GM12864 (cell line): Measurements from ENCODE around the gene ZNF746.
A peak's percentile ranks its signal among the peaks of the same experiment; 100 is the strongest.
"Not testable (repeated sequence)": the region's sequence is repeated elsewhere in the genome, so short reads cannot be mapped to it uniquely, and the experiment has no call there.

Source experiments
- DNase-seq: peaks from one replicate; pipeline ENCODE4 v3.0.0-alpha.2; 2011; ENCODE audit warnings: low read depth
- H3K4me3 ChIP-seq: 2 replicates; pipeline ENCODE4 v1.5.1; 2011; ENCODE audit warnings: mild to moderate bottlenecking, low read depth, low read length, control low read depth
- TF ChIP-seq, protein P1 (sequence below): IDR thresholded peaks from 2 replicates; pipeline ENCODE4 v1.5.1; 2011; ENCODE audit warnings: low read depth, mild to moderate bottlenecking, moderate library complexity, low read length, control low read depth, inconsistent platforms; ENCODE audit errors: missing control alignments

Gene ZNF746

DNA sequence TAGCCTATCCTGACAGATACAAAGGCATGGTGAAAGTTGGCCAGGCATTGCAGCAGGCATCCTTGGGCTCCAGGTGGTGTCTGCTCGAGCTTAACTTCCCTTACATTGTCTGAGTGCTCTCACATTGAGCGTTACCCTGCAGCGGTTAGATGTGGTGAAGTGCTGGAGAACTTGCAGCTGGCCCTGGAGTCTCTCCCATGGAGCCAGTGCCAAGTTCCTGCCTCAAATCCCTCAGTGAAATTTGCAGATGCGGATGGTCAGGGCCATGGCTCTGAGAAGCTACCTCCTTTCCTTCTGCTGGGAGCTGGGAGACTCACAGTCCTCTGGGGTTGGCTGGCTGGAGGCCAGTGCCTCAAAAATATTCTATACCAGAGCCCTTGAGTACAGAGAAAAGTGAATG, 3.3 kb upstream of the ZNF746 start:
- no peak overlapping the region for H3K4me3 ChIP-seq
- DNase-seq: no peak
- TF ChIP-seq, protein P1, sequence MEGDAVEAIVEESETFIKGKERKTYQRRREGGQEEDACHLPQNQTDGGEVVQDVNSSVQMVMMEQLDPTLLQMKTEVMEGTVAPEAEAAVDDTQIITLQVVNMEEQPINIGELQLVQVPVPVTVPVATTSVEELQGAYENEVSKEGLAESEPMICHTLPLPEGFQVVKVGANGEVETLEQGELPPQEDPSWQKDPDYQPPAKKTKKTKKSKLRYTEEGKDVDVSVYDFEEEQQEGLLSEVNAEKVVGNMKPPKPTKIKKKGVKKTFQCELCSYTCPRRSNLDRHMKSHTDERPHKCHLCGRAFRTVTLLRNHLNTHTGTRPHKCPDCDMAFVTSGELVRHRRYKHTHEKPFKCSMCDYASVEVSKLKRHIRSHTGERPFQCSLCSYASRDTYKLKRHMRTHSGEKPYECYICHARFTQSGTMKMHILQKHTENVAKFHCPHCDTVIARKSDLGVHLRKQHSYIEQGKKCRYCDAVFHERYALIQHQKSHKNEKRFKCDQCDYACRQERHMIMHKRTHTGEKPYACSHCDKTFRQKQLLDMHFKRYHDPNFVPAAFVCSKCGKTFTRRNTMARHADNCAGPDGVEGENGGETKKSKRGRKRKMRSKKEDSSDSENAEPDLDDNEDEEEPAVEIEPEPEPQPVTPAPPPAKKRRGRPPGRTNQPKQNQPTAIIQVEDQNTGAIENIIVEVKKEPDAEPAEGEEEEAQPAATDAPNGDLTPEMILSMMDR: no peak

DNA sequence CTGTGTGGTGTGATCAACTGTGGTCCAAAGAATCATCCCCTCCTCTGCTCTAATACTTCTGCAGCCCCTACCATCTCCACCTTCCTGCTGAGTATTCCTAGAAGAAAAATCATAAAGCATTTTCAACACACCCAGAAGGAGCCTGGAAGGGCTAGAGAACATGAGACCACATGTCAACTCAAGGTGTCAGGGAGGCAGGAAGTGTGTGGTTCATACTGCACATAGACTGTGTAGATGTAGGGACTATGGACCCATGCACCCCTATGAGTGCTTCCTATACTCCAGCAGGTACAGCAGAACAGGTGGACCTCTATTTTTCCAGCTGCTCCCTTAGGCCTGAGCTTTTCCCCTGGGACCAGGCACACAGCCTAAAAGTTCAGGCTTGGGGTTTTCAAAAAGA, 2.6 kb upstream of the ZNF746 start:
- H3K4me3 ChIP-seq: no peak overlapping the region
- no peak for DNase-seq
- TF ChIP-seq, protein P1: no peak

DNA sequence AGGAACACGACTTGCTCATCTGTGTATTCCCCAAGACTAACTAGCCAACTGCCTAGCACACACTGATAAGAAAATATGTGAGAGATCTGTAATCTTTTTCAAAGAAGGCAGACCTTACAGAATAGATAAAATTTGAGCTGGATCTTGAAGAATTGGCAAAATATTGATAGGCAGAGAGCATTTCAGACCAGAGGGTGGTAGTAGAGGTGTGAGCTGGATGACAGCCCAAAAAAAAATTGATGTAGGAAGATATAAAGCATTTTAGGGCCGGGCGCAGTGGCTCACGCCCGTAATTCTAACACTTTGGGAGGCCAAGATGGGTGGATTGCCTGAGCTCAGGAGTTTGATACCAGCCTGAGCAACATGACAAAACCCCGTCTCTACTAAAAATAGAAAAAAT, 1.2 kb upstream of the ZNF746 start:
- no peak overlapping the region for H3K4me3 ChIP-seq
- TF ChIP-seq, protein P1: no peak
- DNase-seq: no peak

DNA sequence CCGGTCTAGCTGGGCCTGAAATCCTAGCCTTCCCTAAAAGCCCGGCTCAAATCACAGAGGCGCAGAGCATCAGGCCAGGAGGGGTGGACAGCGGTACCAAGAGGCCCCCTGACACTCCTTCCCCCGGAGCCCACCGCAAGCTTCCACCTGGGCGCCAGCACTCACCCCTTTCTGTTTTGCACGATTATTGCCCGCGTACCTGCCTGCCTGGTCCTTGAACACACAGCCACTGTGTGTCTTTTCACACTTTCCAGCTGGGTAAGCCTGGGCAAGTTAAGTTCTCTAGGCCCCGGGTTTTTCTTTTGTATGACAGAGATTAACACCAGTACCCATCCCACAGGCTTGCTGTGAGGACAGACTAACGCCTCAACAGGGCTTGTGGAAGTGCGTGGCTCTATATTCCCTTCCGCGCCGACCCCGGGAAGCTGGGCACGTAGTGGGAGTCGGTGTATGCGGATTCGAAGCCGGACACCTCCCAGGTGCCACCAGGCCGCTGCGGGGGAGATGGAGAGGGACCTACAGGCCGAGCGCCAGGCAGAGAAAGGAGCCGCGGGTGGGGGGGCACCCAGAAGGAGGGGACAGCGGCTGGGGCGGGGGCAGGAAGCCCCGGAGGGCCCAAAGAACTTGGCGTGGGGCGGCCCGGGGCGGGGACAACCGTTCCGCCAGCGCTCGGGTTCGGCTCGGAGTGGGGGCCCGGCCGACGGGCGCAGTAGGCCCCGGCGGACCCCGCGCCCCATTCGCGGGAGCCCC, 792 bp downstream of the ZNF746 start:
- TF ChIP-seq, protein P1: no peak
- no peak for DNase-seq
- H3K4me3 ChIP-seq: peak overlapping the region; percentile 93

DNA sequence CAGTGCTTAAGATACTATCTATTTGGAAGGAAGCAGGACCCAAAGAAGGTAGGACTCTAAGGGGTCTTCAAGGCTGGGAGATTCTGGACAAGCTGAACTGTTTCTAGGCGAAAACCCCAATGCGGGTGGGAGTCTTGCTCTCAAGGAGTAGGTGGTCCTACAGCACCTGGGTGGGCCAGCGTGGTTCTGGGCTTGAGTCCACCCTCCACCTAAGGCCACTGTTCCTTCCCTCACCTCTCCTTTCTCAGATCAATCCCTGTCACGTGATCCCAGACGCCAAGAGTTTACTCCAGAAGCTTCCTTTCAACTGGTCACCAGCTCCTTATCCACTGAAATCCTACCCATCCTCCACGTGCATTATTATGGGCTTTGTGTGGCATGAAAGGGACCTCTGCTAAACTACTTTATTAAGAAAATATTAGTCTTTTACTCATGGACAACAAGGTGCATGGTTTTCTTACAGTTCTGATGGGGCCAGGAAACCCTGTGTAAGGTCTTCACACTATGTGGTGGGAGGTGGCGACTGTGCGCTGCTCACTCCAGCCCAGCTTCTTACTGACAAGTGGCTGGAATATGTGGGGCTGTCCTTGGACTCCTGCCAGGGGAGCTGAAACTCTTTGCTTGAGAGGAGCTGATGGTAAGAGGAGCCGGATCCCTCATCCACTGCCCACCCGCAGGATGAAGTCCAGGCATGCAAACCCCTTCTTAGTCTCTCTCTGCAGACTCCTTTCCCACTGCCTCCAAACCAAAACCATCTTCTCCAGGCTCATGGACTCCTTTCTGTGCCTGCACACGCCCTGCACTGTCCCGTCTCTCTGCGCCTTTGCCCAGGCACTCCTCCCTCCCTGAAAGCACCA, 1.6 kb downstream of the ZNF746 start:
- TF ChIP-seq, protein P1: no peak
- no peak for DNase-seq
- peak overlapping the region; percentile 93 for H3K4me3 ChIP-seq

DNA sequence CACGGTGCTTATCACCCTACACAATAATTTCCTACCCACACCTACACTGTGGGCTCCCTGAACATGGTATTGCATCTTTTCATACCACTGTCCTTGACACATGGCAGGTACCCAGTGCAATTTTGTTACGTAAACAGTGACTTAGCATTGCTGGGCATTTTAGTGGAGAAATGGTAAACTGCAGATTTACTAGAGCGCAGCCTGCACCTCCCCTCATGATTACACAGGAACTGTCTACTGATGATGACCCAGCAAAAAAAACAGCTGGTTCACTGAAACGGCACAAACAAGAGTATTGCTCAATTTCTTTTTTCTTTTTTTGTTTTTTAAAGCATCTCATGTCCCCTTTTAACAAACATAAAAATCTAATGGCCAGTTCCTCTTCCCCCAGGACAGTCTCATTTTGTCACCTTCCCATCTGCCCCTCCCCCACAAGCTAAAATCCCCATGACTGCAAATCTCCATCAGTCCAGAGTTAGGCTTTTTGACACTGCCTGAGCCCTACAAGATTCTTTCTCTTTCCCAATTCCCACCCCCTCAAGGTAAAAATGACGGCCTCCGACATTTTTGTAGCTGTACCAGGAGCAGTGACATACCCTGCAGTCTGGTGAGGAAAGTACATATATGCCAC, 2.8 kb downstream of the ZNF746 start:
- no peak overlapping the region for H3K4me3 ChIP-seq
- TF ChIP-seq, protein P1: no peak
- DNase-seq: no peak

DNA sequence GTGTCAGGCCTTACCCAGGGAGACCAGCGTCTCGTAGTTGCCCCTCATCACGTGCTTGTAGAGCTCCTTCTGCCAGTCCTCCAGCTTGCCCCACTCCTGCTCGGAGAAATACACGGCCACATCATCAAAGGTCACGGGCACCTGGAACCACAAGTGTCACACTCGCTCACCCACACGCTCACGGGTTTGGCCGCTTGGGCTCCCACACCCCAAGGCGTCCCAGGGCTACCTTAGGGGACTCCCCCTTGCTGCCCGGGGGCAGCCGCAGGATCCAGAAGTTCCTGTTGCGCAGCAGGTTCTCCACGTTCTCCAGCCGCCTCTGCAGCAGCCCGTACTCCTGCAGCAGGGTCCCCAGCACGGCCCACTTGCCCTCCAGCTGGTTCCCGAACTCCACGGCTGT, 3.6 kb downstream of the ZNF746 start:
- DNase-seq, H3K4me3 ChIP-seq: not testable (repeated sequence)
